Lower leg skin (tissue), 3 donors: ENCODE data around the gene C9orf43.

ENCODE experiments used
- CTCF ChIP-seq, 3 donors: fragments of 450-650 bp; IDR thresholded peaks; one replicate each; pipeline ENCODE4 v1.5.1; 2016; ENCODE audit warnings: antibody characterized with exemption in 3 of 3, mild to moderate bottlenecking in 3 of 3, moderate library complexity in 2 of 3
- POLR2A ChIP-seq, 2 donors: fragments of 450-650 bp; IDR thresholded peaks; one replicate each; pipeline ENCODE4 v1.6.1; 2016 to 2017; ENCODE audit warnings: antibody characterized with exemption in 2 of 2, mild to moderate bottlenecking in 1 of 2, moderate library complexity in 1 of 2

- TF ChIP-seq POLR2A (IDR thresholded peaks at IDR 0.05) (no peak), CTCF (IDR thresholded peaks at IDR 0.05) (no peak)
Observed at GRCh38 chr9:113461285-113461684, 50.7 kb downstream of the C9orf43 start.
